Stimulated activated CD4-positive, alpha-beta T cell treated with anti-CD3 and anti-CD28 coated beads, Interleukin-2, amount 100 ng/mL, for 4 hours (primary cell): ENCODE results near the gene MRPL55.

ENCODE experiments used
- DNase-seq: peaks from one replicate; pipeline ENCODE4 v3.0.0-alpha.2; 2020; ENCODE audit warnings: low read depth

Gene MRPL55

GRCh38 chr1:228101614-228101993 lies 7.5 kb downstream of the MRPL55 start:
- DNase-seq, result no peak

DNA sequence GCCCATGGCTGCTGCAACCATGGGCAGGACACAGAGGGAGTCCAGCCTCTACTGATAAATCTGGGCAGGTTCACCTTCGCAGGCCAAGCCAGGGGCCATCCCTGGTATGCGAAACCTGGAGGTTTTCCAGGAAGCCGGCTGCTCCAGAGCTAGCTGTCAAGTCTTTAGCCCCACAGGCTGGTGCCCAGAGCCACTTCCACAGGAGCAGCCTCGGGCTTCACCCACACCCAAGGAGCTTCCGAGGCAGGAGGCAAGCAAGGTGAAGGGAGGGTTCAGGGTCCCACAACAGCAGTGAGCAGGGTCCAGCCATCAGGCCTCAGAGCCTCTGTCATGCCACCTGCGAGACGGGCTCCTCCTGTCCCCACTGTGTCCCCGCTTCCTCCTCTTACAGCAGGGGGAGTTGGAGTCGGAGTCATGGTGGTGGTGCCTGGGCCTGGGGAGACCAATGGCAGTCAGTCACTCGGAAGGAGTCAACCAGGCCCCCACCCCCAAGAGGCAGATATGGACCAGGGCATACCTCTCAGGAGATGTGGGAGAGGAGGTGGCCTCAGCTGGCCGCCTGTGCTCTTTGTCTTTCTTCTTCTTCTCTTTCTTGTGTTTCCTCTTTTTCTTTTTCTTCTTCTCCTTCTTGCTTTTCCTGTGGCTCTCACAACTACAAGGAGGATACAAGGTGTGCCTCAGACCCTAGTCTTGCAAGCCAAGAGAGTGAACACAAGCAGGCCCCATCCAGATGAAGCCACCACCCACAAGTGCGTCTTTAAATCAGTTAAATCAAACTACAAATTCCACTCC lies 8.1 kb downstream of the MRPL55 start:
- no peak for DNase-seq

DNA sequence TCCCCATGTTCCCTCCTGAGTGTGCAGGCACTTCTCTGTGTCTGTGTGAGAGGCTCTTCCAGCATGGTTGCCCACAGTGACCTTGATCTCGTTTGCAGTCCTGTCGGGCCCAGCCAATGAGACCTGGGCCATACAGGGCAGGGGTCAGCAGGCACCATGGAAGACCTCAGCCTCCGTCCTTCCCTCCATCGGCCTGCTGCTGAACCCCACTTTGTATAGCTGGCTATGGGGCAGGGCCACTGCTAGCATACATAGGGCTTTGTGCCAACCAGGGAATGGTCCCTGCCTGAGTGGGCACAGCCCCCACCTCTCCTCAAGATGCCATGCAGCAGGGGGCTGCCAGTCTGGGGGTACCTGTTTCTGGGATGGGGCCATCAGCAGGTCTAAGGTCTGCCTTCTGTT lies 9.8 kb downstream of the MRPL55 start:
- DNase-seq, result no peak

- DNase-seq, result no peak
Observed at GRCh38 chr1:228098323-228098931, 10.7 kb downstream of the MRPL55 start.

DNA sequence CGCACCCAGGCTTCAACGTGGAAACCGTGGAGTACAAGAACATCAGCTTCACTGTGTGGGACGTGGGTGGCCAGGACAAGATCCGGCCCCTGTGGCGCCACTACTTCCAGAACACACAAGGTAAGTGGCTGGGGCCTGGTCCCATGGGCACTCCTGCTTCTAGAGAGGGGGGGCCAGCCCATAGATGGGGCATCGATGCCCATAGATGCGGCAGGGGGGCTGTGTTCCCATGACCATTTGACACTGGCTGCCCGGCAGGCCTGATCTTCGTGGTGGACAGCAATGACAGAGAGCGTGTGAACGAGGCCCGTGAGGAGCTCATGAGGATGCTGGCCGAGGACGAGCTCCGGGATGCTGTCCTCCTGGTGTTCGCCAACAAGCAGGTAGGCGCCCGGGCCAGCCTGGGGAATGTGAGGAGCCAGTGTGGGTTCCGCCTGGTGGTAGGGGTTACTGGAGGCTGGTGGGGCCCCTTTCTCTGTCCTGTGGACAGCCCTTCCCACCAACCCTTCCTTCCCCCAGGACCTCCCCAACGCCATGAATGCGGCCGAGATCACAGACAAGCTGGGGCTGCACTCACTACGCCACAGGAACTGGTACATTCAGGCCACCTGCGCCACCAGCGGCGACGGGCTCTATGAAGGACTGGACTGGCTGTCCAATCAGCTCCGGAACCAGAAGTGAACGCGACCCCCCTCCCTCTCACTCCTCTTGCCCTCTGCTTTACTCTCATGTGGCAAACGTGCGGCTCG lies 11.6 kb downstream of the MRPL55 start:
- no peak for DNase-seq

DNA sequence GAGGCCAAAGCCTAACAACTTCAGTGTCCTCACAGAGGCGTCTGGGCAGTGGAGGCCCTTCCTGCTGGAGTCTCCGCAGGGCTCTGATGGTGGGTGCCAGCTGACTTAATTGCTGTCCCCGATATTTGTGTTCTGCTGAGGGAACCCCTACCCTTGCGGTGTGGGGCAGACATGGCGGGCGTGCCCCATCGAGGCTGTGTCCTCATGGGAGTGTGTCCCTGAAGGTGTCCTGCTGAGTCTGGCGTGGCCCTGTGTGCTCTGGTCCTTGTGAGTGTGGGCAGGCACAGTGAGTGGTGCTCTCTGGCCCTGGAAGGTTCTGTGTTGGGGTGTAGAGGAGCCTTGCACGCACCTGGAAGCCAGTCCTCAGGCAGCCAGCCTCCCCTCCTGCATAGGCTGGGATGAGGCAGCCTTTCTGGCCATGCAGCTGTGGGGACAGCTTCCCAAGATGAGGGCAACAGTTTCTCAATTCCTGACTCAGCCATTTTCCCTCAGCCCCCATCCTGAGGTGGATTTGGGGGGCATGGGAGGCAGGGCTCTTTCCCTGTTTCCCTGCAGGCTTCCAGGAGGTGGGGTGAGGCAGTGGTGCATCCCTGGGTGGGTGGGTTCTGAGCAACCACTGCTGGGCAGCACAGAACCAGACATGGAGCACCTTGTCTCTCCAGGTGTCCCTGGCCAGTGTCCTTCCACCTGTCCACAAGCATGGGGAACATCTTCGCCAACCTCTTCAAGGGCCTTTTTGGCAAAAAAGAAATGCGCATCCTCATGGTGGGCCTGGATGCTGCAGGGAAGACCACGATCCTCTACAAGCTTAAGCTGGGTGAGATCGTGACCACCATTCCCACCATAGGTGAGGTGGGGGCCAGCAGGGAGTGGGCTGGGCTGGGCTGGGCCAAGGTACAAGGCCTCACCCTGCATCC lies 12.4 kb downstream of the MRPL55 start:
- DNase-seq, result no peak

DNA sequence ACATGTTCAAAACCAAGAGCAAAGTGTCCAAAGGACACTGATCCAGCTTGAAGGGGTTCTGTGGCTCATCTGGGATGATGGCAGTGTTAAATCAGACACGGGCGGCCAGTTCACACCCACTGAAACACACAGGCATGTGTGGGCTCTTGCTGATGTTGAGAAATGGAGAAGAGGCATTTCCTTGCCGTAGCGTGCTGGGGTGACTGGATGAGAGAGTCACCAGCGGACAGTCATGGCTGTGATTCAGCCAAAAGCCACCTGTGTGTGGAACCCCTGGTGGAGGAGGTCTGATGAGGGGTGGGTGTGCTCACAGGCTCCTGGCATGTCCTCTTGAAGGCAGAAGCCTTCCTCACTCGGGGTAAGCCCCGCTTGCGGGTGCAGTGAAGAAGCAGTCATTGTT lies 13.2 kb downstream of the MRPL55 start:
- DNase-seq, result no peak

DNA sequence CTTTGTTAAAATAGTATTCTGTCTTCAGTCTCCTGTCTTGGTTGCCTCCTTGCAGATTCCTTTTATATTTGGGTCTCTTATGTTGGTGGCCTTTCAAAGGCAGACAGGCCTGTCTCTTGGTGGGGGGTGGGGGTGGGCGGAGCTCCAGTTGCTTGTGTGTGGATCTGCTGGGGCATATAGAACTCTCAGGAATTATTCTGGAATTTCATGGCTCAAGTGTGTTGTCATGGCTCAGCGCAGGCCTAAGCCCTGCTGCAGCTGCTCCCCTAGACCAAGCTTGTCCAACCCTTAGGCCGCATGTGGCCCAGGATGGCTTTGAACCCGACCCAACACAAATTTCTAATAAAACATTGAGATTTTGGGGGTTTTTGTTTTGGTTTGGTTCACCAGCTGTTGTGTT lies 13.9 kb downstream of the MRPL55 start:
- DNase-seq, result no peak

GRCh38 chr1:228094432-228095016 lies 14.6 kb downstream of the MRPL55 start:
- no peak for DNase-seq

- no peak for DNase-seq
Observed at GRCh38 chr1:228093050-228093906, 15.8 kb downstream of the MRPL55 start.

GRCh38 chr1:228092342-228093049 lies 16.6 kb downstream of the MRPL55 start:
- DNase-seq, result no peak

DNA sequence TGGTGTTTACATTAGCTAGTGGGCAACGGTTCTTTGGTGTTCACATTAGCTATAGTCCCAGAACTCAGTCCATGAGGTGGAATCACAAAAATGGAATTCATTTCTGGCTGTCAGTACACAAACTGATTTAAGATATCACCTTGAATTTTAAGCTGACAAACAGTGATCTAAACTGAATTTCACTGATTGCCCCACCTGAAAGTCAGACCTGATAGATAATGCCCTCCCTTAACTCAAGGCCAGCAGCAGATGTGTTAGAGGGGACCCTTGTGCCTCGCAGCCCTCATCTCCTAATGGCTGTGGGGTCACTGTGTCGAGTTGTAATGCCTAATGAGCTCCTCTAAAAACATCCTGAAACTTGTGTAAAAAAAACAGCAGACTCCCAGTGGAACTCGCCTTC lies 18.0 kb downstream of the MRPL55 start:
- no peak for DNase-seq

- no peak for DNase-seq
Observed at GRCh38 chr1:228090613-228091081, 18.5 kb downstream of the MRPL55 start.

GRCh38 chr1:228089519-228090380 lies 19.3 kb downstream of the MRPL55 start:
- no peak for DNase-seq

DNA sequence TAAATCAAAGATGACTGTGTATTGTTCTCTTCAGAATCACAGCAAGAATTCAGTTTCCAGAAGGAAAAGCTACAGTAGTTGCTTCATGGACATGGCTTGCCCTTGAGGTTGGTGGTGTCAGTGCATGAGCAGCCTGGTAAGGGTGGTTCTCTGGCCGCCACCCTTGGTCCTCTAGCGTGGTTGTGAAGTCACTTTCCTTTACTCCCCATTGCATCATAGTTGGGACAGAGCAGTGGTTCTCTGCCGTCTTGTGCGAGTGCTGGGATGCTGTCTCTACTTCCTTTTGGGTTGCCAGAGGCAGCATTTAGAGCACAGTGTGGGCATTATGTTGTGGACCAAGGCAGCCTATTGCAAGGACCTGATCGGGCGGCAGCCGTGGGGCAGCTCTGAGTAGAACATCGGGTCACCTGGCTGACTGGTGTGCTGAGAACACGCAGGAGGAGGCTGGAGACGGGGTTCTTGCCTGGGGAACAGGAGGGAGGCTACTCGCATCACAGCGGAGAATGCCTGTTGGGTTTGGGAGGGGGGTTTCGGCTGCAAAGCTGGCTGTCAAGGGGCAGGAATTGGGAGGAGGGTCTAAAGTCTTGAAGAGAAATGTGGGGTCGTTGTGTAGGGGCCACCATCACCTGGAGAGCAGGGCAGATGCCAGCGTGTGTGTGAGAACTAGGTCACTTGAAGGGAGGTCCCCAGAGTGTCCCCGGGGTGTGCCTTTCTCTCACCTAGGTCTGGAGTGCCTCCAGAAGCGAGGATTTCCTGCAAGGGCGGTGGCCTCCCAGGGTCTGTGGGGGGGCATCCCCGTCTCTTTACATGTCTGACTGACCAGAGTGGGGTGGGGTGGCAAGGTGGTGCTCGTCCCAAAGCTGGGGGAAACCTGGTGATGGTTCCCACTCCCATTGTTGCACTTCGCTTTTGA lies 20.3 kb downstream of the MRPL55 start:
- no peak for DNase-seq

DNA sequence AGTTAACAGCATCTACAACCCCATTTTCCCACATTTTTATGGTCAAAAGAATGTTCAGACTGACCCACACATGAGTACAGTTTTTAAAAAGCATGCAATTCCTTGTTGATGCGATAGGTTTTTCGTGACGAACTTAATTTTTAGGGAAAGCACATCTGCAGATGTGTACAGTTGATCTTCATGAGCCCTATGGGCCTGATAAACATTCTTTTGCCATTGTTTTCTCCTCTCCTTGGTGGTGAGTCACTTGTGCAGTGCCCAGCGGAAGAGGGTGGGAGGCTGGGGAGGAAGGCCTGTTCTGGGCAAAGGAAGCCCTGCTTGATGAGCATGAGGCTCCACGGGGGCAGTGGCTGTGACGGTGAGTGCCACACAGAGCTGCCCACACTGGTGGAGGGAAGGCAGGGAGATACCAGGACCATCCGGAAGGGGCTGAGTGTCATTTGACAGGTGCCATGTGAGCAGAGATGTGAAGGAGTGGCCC lies 21.3 kb downstream of the MRPL55 start:
- no peak for DNase-seq

DNA sequence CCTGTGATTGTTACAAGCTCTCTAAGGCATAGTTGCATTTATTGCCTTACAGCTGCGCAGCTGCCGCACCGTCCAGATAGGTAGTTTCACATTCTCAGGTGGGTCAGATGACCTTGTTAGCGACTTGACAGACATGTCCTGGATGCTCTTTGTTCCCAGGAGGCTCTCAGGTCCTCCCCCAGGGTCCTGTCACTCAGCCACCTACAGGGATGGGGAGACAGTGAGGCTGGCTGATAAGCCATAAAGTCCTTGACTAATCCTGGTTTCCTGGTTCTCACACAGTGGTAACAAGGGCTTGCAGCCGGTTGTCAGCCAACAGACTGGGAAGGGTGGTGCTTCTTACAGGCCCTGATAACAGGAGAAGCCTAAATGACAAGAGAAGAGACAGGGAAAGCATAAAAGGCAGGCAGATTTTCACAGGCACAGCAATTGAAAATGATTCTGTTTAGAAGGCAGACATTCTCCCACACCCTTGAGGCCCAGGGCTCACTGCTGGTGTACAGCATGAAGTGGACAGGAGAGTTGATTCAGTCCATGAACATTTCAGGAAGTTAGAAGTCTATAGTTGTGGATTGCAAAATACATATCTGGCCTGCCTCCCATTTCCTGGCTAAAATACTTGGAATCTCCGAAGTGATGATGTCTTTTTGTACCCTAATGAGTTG lies 23.7 kb downstream of the MRPL55 start:
- no peak for DNase-seq
